Measurements from ENCODE around the gene CCBE1.

DNA sequence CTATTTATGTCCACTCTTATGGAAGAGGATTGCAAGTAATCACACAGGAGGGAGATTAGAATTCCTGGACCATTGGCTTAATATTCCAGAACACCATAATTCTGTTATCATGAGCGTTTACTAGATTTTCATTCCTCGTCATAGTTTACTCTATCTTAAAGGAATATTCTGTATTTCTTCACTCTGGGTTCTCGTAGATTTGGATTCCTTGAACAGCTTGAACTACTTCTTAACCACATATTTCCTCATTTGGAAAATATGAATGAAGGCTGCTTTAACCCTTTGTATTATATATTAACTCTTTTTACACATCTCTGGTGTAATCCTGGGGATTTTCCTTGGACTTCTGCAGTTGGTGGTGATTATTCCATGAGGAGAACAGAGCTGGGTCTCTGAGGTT, 46.3 kb upstream of the CCBE1 start:
- TF ChIP-seq EP300 (IDR thresholded peaks at IDR 0.05) (no peak), POLR2AphosphoS5 (IDR thresholded peaks at IDR 0.05) (no peak)
- TF ChIP-seq, protein P1, sequence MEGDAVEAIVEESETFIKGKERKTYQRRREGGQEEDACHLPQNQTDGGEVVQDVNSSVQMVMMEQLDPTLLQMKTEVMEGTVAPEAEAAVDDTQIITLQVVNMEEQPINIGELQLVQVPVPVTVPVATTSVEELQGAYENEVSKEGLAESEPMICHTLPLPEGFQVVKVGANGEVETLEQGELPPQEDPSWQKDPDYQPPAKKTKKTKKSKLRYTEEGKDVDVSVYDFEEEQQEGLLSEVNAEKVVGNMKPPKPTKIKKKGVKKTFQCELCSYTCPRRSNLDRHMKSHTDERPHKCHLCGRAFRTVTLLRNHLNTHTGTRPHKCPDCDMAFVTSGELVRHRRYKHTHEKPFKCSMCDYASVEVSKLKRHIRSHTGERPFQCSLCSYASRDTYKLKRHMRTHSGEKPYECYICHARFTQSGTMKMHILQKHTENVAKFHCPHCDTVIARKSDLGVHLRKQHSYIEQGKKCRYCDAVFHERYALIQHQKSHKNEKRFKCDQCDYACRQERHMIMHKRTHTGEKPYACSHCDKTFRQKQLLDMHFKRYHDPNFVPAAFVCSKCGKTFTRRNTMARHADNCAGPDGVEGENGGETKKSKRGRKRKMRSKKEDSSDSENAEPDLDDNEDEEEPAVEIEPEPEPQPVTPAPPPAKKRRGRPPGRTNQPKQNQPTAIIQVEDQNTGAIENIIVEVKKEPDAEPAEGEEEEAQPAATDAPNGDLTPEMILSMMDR (IDR thresholded peaks at IDR 0.05): no peak
